HG02610 (cell line): ENCODE data around the gene UGT1A9.

Source experiments
- ATAC-seq: cut with Tn5 transposase; IDR thresholded peaks from one replicate; pipeline ENCODE4 v1.9.1; 2021; ENCODE audit warnings: mild to moderate bottlenecking, moderate library complexity; ENCODE audit not compliant: unreplicated experiment

The UGT1A9 gene

DNA sequence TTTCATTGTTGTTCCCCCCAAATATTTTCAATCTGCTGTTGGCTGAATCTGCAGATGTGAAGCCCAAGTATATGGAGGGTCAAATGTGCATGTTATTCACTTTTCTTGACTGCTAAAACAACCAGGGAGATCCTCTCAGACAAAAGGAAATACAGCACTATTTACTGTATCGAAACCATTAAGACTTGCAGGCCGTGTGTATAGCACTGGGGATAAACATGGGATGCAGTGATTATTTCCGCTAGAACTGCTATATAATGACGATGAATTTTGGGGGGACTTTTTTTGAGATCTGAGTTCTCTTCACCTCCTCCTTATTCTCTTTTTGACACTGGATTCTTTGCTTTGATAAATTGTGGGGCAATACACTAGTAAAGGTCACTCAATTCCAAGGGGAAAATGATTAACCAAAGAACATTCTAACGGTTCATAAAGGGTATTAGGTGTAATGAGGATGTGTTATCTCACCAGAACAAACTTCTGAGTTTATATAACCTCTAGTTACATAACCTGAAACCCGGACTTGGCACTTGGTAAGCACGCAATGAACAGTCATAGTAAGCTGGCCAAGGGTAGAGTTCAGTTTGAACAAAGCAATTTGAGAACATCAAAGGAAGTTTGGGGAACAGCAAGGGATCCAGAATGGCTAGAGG lies 84.9 kb downstream of the UGT1A9 start:
- ATAC-seq = no peak

DNA sequence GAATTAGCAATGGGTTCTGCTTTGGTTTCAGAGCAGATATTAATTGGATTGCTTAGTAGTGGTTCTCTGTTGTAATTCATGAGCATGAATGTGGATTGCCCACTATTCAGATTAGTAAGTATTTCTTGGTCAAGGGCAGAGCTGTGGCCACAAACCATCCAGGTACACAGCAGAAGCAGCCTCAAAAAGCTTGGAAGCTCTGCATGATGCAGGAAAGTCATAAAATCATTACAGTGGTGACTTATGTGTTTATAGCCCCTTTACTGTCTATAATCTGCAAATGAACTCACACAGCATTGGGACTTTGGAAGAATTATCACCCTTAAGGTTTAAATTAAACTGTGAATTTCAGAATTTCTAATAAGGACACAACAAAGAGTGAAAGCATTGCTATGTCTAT lies 86.4 kb downstream of the UGT1A9 start:
- ATAC-seq = no peak

DNA sequence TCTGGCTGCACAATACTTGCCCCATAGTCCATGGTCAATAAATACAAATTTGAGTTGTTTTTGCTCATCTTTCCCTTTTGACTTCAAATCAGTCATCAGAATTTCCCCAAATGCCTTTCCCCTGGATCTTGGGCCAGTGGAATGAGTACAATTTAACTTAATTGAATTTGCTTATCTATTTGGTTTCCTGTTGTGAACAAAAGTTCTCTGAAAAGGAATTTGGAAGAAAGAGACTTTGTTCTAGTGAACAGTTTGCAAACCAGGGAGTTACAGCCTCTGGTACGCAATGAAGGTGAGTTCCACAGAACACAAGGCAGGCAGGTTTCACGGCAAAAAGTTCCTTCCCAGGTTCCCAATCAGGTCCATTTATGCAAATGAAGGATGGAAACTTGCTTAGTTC lies 87.2 kb downstream of the UGT1A9 start:
- ATAC-seq = no peak

DNA sequence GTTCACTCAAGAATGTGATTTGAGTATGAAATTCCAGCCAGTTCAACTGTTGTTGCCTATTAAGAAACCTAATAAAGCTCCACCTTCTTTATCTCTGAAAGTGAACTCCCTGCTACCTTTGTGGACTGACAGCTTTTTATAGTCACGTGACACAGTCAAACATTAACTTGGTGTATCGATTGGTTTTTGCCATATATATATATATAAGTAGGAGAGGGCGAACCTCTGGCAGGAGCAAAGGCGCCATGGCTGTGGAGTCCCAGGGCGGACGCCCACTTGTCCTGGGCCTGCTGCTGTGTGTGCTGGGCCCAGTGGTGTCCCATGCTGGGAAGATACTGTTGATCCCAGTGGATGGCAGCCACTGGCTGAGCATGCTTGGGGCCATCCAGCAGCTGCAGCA lies 88.3 kb downstream of the UGT1A9 start, which contains the start of gene UGT1A1:
Gene UGT1A1, plus strand, starts transcription at position 228 of the 400 bp plus-strand sequence. Its CDS starts 18 bp downstream, at position 246.
- ATAC-seq = no peak

DNA sequence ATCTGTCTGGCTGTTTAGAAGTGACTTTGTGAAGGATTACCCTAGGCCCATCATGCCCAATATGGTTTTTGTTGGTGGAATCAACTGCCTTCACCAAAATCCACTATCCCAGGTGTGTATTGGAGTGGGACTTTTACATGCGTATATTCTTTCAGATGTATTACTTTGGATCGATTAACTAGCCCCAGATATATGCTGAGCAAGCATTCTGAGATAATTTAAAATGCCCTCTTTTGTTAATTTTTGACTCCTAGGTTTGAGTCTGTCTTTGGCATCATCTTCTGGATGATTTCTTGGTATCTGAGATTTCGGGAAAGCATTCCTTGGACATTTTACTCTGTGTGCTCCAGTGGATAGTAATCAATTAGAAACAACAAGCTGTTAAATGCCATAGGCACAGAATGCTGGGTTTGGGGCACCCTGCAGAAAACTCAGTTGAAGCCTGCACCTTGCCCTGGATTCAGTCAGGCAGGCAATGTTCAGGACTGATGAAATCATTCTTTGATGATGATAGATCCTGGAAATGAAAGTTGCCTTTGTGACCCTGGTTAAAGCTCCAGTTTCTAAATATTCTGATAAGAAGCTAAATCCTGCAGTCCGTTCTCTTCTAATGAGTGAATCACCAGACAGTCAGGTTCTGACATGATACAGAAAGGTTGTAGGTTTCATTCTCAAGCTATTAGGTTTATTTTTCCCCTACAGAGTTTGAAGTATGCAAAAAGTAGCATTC lies 89.5 kb downstream of the UGT1A9 start:
- no peak for ATAC-seq

DNA sequence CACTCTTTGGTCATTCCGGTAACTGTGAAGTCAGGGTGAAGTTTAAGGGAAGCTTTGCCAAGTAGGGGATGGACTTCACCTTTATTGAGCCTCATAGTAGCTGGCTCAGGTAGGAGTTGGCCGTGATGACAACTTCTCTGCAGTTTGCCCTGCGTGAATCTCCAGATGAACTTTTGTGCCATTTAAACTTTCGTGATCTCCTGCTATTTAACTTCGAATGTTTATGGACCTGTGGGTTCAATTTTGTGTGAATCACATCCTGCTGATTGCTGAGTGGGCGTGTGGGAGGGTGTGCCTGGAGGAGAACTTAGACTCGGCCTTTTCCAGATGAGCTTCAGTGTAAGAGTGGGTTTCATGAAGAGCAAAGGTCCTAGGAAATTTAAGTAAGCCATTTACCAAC lies 92.6 kb downstream of the UGT1A9 start:
- ATAC-seq = no peak

DNA sequence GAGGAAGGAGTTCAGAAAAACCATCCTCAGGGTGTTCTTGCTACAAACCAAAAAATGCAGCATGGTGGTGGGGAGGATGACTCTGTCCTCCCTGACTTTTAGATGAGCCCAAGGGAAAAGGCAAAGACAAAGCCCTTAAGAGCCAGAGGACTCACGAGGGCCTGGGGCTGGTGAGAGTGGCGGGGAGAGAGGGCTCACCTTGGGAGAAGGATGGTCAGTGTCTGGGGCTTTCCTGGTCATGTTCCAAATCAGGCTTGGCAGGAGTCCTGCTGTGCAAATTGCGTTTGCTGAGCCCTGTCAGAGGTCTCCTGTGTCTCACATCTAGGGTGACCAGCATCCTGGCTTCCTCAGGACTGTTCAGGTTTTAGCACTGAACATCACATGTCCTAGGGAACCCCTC lies 93.1 kb downstream of the UGT1A9 start:
- no peak for ATAC-seq

DNA sequence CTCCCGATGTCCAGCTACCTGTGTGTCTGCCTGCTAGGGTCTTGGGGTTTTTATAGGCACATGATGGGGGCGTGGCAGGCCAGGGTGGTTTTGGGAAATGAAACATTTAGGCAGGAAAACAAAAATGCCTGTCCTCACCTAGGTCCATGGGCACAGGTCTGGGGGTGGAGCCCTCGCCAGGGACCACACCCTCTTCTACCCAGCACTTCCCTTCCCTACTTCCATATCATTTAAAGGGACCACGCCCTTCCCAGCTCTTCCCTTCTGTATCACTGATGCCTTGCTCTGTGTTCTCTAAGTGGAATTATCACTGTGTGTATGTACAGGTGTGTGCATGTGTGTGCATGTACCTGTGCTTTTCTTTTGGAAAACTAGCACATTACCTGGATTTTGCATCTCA lies 94.7 kb downstream of the UGT1A9 start:
- ATAC-seq = no peak

DNA sequence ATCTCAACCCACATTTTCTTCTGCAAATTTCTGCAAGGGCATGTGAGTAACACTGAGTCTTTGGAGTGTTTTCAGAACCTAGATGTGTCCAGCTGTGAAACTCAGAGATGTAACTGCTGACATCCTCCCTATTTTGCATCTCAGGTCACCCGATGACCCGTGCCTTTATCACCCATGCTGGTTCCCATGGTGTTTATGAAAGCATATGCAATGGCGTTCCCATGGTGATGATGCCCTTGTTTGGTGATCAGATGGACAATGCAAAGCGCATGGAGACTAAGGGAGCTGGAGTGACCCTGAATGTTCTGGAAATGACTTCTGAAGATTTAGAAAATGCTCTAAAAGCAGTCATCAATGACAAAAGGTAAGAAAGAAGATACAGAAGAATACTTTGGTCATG lies 96.4 kb downstream of the UGT1A9 start:
- ATAC-seq = no peak

DNA sequence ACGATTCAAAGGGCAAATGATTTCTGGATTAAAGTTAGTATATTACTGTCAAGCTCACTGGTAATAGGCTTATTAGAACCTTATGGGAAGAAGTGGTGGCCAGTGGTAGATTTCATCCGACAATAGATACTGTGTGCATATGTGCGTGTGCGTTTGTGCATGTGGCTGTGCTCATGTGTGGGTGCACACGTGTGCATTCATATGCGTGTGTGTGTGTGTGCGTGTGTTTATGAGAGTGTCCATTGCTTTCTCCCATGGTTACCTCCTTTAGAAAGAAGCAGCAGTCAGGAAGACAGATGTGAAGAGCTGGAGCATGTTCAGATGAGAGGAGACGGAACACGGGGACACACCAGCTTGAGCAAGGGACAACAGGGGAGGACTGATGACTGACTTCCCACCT lies 97.6 kb downstream of the UGT1A9 start:
- no peak for ATAC-seq

DNA sequence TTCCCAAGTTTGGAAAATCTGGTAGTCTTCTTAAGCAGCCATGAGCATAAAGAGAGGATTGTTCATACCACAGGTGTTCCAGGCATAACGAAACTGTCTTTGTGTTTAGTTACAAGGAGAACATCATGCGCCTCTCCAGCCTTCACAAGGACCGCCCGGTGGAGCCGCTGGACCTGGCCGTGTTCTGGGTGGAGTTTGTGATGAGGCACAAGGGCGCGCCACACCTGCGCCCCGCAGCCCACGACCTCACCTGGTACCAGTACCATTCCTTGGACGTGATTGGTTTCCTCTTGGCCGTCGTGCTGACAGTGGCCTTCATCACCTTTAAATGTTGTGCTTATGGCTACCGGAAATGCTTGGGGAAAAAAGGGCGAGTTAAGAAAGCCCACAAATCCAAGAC lies 100.5 kb downstream of the UGT1A9 start:
- ATAC-seq = no peak

DNA sequence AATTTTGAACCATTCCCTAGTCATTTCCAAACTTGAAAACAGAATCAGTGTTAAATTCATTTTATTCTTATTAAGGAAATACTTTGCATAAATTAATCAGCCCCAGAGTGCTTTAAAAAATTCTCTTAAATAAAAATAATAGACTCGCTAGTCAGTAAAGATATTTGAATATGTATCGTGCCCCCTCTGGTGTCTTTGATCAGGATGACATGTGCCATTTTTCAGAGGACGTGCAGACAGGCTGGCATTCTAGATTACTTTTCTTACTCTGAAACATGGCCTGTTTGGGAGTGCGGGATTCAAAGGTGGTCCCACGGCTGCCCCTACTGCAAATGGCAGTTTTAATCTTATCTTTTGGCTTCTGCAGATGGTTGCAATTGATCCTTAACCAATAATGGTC lies 100.9 kb downstream of the UGT1A9 start:
- no peak for ATAC-seq

DNA sequence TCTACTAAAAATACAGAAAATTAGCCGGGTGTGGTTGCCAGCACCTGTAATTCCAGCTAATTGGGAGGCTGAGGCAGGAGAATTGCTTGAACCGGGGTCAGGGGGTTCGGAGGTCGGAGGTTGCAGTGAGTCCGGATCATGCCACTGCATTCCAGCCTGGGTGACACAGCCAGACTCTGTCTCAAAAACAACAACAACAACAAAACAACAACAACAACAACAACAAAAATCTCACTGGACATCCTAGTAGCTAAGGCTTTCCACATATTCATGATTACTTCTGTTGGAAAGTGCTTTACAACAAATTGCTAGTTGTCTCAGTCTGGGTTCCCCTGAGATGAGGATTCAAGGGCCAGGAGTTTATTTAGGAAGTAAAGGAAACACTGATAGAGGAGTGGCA lies 102.2 kb downstream of the UGT1A9 start:
- ATAC-seq = no peak

DNA sequence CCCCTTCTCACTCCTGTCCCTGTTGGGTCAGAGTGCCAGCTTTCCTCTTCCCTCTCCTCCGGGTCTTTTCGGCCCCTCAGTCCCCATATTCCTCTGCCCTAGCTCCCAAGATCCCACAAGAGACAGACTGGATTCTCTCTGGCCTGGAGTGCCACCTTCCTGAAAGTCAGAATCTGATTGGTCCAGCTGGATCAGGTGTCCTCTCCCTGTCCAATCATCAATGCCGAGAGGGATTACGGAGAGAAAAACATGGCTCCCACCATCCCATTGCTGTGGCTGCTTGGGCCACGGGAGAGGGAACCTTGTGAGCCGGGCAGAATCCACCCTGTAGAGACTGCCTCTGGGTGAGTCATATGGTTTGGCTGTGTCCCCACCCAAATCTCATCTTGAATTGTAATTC lies 103.7 kb downstream of the UGT1A9 start:
- no peak for ATAC-seq

DNA sequence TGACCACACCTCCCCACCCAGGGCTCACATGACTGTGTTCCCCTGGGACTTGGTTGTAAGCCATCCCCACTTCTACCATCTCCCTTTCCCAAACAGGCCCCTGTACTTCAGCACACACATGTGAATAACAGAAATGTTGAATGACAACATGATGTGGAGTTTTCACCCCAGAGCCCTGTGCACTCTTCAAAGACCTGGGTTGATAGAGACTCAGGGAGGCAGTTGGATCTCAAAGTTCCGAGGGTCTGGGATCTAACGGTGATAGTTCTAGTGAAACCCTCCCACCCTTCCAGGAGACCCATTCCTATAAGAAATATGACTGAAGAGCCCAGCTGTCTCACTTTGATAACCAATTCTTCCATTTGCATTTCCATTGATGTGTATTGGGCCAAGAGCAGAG lies 106.3 kb downstream of the UGT1A9 start, which contains the start of gene MROH2A:
Gene MROH2A, plus strand, starts transcription at position 301 of the 400 bp plus-strand sequence. CDS start 1,029 bp downstream, outside the sequence.
- ATAC-seq = no peak

DNA sequence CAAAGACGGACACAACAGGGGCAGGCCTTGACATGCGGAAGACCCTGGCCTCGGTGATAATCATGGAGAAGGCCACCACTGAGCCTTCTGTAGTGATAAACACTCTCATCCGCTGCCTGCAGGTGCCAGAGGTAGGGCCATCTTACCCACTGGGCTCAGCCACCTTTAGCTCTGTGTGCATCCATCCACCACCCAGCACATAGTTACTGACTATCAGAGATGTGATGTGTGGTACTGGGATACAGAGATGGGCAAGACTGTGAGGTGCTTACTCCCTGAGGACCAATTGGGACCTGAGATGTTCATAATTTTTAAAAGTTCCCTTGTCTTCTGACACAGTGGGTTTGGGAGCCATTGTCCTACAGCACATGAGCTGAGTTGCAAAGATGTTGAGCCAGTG lies 108.0 kb downstream of the UGT1A9 start:
- ATAC-seq = no peak

DNA sequence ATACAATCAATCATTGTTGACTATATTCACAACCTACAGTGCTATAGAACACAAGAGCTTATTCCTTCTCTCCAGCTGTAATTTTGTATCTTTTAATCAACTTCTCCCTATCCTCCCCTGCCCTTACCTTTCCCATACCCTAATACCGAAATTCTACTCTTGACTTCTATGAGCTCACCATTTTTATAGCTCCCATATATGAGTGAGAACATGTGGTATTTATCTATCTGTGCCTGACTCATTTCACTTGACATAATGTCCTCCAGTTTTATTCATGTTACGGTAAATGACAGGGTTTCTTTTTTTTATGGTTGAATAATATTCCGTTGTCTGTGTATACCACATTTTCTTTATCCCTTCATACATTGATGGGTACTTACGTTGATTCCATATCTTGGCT lies 109.1 kb downstream of the UGT1A9 start:
- ATAC-seq = no peak

DNA sequence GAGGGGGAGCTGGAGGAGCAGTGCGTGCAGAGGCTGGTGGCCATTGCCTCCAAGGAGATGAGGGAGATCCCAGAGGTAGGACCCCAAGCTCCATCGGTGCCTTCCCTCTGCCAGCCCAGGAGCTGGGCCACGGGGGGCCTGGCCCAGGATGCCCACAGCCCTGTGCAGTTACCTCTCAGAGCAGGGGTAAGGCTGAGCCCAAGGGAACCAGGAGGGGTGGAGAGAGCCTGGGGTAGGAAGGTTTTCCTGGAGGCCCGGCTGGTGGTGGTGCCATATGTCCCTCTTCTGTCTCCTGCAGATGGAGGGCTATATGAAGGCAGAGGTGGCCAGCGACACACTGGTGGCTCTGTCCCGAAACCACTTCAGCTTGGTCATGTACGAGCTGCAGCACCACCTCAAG lies 117.9 kb downstream of the UGT1A9 start:
- no peak for ATAC-seq

DNA sequence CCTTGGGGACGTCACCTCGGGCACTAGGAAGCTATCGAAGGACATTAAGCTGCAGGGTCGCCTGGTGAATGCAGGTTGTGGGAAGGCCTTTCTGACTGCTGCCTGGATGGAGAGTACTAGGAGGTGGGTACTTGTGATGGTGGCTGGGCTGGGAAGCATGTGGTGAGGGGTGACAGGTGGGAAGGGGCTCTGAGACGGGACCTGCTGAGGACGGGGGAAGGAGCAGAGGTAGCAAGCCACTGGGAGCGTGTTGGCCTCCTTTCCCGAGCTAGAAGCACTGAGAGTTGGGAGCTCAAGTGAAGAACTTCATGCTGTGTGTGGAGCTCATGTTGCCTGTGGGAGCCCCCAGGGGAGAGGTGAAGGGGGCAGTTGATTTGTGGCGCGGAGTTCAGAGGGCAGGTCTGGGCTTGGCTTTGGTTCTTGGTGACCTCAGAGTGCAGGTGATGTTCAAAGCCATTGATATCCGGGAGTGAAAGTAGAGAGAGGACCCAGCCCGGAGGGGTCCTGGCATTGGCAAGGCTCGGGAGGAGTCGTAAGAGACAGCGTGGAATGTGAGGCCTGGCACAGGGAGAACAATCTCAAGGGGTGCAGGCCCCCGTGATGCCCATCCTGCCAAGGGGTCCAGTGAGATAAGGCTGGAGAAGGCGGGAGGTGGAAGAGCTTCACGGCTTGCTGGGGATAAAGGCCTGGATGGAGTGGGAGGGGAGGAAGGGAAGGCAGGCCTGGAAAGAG lies 119.6 kb downstream of the UGT1A9 start:
- ATAC-seq = no peak

DNA sequence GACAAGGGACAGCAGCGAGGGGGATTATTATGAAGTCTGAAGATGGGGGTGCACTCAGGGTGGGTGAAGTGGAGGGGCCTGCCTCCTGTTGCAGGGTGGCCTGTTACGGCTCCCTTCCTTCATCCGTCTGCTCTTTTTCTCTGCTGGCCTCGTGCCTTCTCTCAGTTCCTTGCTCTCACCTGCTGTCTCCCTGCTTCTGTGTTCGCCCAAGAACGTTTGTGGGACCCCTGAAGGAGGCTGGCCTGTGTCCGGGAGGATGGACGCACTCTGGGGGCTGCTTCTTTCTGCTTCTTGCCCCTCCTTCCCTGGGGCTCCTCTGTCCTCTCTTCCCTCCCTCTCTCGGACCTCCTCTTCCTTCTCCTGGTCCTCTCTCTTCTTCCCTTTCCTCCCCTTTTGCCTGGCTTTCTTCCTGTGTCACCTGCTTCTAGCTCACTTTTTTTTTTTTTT lies 120.2 kb downstream of the UGT1A9 start:
- no peak for ATAC-seq

DNA sequence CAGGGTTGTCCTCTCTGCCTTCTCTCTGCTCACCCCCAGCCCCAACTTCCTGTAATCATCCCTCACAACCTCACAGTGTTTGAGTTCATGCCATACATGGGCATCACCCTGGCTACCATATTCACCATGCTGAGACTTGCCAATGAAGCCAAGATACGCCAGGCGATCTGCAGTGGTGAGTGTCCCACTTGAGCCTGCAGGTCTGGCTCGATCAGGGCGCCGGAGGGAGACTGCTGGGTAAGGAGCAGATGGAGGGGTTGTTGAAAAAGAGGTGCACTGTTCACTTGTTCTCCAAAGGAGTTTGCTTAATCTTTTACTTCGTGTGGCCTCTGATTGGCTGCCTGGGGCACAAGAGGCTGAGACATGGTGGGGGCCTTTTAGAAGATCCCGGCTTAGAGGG lies 121.0 kb downstream of the UGT1A9 start:
- no peak for ATAC-seq
